CD4-positive, alpha-beta T cell (primary cell): ENCODE data around the gene LMAN2. TPM values are rescaled to one million over a fixed set of nuclear protein-coding genes. Genes with fewer than 3 reads are reported as not detected.

Experiments
- ATAC-seq: fragments of 200-7000 bp; cut with Tn5 transposase; one replicate; pipeline ENCODE4 v1.10.0; 2022; ENCODE audit warnings: mild to moderate bottlenecking; ENCODE audit not compliant: poor library complexity
- CTCF ChIA-PET: fragments of 350-600 bp; sonication (Branson Sonifier 250); formaldehyde crosslinking; loops from one replicate; lab custom pipeline; 2021; ENCODE audit warnings: antibody characterized with exemption, inconsistent platforms; lab: Charles Lee
- POLR2A ChIA-PET: fragments of 350-600 bp; sonication (Branson Sonifier 250); formaldehyde crosslinking; loops from one replicate; lab custom pipeline; 2021; ENCODE audit warnings: antibody characterized with exemption, inconsistent platforms; lab: Charles Lee
- DNase-seq, 14 experiments: peaks; one replicate each; pipeline ENCODE4 v3.0.0-alpha.2; 2013 to 2020; ENCODE audit warnings: mixed read lengths in 2 of 14
- H3K27ac ChIP-seq, 2 donors: one replicate each; pipeline versions ENCODE4 v1.5.1 to v1.7.0; 2013; ENCODE audit warnings: low read length in 2 of 2, low read depth in 1 of 2, mild to moderate bottlenecking in 1 of 2
- H3K27me3 ChIP-seq, 2 experiments: 1 replicate in 1 of 2; 2 replicates in 1 of 2; pipeline versions ENCODE4 v1.6.1 to v1.7.0; 2013; ENCODE audit warnings: low read length in 2 of 2, control low read depth in 1 of 2, mild to moderate bottlenecking in 1 of 2, moderate library complexity in 1 of 2; ENCODE audit not compliant: insufficient read depth in 2 of 2, control insufficient read depth in 1 of 2
- H3K36me3 ChIP-seq: one replicate; pipeline ENCODE4 v1.6.1; 2013; ENCODE audit warnings: low read length, control low read depth; ENCODE audit not compliant: insufficient read depth
- H3K4me1 ChIP-seq: one replicate; pipeline ENCODE4 v1.6.1; 2013; ENCODE audit warnings: low read length, control low read depth; ENCODE audit not compliant: insufficient read depth
- H3K4me3 ChIP-seq: one replicate; pipeline ENCODE4 v1.5.1; 2013; ENCODE audit warnings: mild to moderate bottlenecking, low read length, moderate library complexity
- H3K9me3 ChIP-seq, 2 experiments: 1 replicate in 1 of 2; 2 replicates in 1 of 2; pipeline versions ENCODE4 v1.6.1 to v1.7.0; 2013; ENCODE audit warnings: low read length in 2 of 2, mild to moderate bottlenecking in 2 of 2, control low read depth in 1 of 2, moderate library complexity in 1 of 2; ENCODE audit not compliant: control insufficient read depth in 1 of 2, insufficient read depth in 1 of 2
- H3K27ac Mint-ChIP-seq: one replicate; pipeline ENCODE4 v1.8.0; 2020; ENCODE audit warnings: mixed read lengths
- H3K27me3 Mint-ChIP-seq: one replicate; pipeline ENCODE4 v1.8.0; 2021; ENCODE audit warnings: mixed read lengths
- H3K36me3 Mint-ChIP-seq: one replicate; pipeline ENCODE4 v1.8.0; 2021; ENCODE audit warnings: low read depth, mixed read lengths
- H3K4me1 Mint-ChIP-seq: one replicate; pipeline ENCODE4 v1.8.0; 2021; ENCODE audit warnings: low read depth, mixed read lengths
- H3K4me3 Mint-ChIP-seq: one replicate; pipeline ENCODE4 v1.8.0; 2020; ENCODE audit warnings: mild to moderate bottlenecking, mixed read lengths
- H3K9me3 Mint-ChIP-seq: one replicate; pipeline ENCODE4 v1.8.0; 2020; ENCODE audit warnings: mixed read lengths
- intact Hi-C, 2 experiments: fragments of 100-400 bp; cut with DNase I in 1 of 2; cut with micrococcal nuclease in 1 of 2; formaldehyde crosslinking; loops; one replicate each; pipeline versions ENCODE4 v1.15.1 to v1.9.0; 2023 to 2025; cut with DNase I, micrococcal nuclease
- total RNA-seq, 174 experiments: library from RNA in 2 of 174; stranded (reverse) in 2 of 174; gene quantifications; one replicate each; pipeline ENCODE4 v1.2.3 and lab custom pipeline; 2021 to 2026
- TF ChIP-seq, protein P1 (sequence below): fragments of 200-600 bp; IDR thresholded peaks from one replicate; pipeline ENCODE4 v1.8.0; 2022; ENCODE audit warnings: antibody characterized with exemption, mild to moderate bottlenecking

Gene LMAN2
- total RNA-seq, 2 experiments from 2014 or later = 54.5 to 55.6 TPM

DNA sequence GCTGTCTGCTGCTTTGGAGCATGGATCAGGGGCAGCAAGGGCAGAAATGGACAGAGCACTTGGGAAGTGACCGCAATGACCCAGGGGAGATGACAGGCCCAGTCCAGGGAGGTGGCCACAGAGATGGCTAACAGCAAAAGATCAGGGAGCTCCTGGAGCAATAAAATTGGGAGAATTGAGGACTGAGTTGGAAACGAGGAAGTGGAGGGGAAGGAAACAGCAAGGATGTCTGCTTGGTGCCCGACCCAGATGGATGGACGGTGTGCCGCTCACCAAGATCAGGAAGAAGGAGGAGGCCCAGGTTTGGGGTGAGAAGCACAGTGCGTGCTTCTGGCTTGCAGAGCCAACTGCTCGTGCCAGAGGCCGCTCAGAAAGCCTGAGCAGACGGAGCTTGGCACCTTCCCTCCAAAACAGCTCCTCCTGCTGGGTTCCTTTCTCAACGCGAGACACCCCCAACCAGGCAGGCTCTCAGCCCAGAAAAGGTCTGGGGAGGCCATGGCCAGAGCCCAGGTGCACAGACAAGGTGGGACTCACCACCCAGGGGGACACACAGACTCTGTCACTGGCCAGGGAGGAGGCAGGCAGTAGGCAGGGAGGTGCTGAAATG, 31.1 kb upstream of the LMAN2 start:
- Histone ChIP-seq H3K4me3 (no peak overlapping the region), H3K27me3 (no peaks in the 10 kb centered on the region), H3K9me3 (no peaks in the 10 kb centered on the region), H3K27ac (no peak overlapping the region), H3K36me3 (no peaks in the 10 kb centered on the region), H3K4me1 (peaks cover 78% of the 10 kb centered on the region)
- ATAC-seq = peak; percentile 87
- DNase-seq = peak in 5 of 14 experiments; percentile 41 to 69 (median 67)
- intact Hi-C loops = loop anchor here (1.0 kb wide), 1 partner anchor 64 kb away; no protein-coding TSS in a partner anchor
- H3K27ac Mint-ChIP-seq = peak overlapping the region; percentile 14
- POLR2A ChIA-PET = interaction anchor here (0.6 to 2.1 kb wide), 8 partner anchors 10 to 243 kb away, joined by 3 to 15 read pairs (median 4); partner anchors contain the start of genes GRK6 and RGS14
- H3K36me3 Mint-ChIP-seq = no peaks in the 10 kb centered on the region
- peaks cover 27% of the 10 kb centered on the region for H3K4me1 Mint-ChIP-seq
- TF ChIP-seq, protein P1, sequence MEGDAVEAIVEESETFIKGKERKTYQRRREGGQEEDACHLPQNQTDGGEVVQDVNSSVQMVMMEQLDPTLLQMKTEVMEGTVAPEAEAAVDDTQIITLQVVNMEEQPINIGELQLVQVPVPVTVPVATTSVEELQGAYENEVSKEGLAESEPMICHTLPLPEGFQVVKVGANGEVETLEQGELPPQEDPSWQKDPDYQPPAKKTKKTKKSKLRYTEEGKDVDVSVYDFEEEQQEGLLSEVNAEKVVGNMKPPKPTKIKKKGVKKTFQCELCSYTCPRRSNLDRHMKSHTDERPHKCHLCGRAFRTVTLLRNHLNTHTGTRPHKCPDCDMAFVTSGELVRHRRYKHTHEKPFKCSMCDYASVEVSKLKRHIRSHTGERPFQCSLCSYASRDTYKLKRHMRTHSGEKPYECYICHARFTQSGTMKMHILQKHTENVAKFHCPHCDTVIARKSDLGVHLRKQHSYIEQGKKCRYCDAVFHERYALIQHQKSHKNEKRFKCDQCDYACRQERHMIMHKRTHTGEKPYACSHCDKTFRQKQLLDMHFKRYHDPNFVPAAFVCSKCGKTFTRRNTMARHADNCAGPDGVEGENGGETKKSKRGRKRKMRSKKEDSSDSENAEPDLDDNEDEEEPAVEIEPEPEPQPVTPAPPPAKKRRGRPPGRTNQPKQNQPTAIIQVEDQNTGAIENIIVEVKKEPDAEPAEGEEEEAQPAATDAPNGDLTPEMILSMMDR = no peak
- no peaks in the 10 kb centered on the region for H3K27me3 Mint-ChIP-seq
- CTCF ChIA-PET = interaction anchor here (0.9 to 2.5 kb wide), 9 partner anchors 8 to 269 kb away, joined by 3 to 8 read pairs (median 4); no protein-coding TSS in a partner anchor
- H3K4me3 Mint-ChIP-seq = no peak overlapping the region
- H3K9me3 Mint-ChIP-seq = no peaks in the 10 kb centered on the region

GRCh38 chr5:177380805-177381126, 29.3 kb upstream of the LMAN2 start:
- Histone ChIP-seq H3K4me3 (no peak overlapping the region), H3K27ac (no peak overlapping the region), H3K4me1 (peaks cover 77% of the 10 kb centered on the region), H3K27me3 (no peaks in the 10 kb centered on the region), H3K9me3 (no peaks in the 10 kb centered on the region), H3K36me3 (no peaks in the 10 kb centered on the region)
- intact Hi-C loops = no loop called here
- Mint-ChIP-seq H3K9me3 (no peaks in the 10 kb centered on the region), H3K27me3 (no peaks in the 10 kb centered on the region), H3K4me1 (peaks cover 31% of the 10 kb centered on the region), H3K4me3 (no peak overlapping the region), H3K27ac (no peak overlapping the region), H3K36me3 (no peaks in the 10 kb centered on the region)
- ATAC-seq (no peak), DNase-seq (no peak)
- POLR2A ChIA-PET = no interaction called here
- TF ChIP-seq, protein P1 = no peak
- CTCF ChIA-PET = interaction anchor here (2.5 kb wide), 1 partner anchor 10 kb away, joined by 8 read pairs; no protein-coding TSS in a partner anchor

DNA sequence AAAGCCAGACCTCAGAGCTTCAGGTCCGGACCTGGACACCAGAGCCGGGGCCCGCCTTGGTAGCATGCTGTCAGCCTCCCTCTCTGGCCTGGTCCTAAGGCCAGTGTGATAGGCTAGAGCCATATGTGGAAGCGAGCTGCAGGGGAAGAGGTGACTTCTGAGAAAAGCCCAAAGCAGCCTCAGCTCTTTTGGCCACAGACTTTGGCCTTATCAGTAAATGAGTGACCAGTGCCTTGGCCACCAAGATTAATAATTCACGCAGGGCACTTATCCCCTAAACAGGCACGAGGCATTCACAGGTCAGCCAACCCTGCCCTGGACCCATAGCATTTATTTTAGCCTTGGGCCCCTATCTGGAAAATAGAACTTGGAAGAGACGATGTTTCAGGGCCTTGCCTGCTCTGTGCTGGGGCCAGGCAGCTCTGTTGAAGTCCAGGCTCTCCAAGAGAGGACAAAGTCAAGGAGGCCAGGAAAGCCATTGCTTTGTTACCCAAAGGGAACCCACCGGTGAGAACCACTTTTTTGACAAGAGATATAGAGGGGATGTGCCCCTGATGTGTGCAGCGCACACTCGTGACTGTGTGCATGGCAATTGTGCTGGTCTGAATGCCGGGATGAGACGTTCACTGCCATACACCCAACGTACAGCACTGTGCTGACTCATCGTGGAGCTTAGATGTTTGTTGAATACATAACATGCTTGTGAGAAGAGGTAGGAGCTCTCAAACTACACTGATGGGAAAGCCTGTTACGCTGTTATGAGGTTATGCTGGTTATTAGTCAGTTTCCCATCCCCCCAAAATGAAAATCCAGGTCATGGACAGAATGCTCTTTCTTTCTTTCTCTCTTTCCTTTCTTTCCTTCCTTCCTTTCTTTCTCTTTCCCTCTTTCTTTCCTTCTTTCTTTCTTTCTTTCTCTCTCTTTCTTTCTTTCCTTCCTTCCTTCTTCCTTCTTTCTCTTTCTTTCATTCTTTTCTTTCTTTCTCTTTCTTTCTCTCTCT, 27.7 kb upstream of the LMAN2 start:
- no peak overlapping the region for H3K4me3 ChIP-seq
- H3K4me3 Mint-ChIP-seq = no peak overlapping the region

More for the DNA sequence above, 27.7 kb upstream of the LMAN2 start:
- Mint-ChIP-seq H3K9me3 (no peaks in the 10 kb centered on the region), H3K27ac (peak overlapping the region; percentile 2), H3K27me3 (no peaks in the 10 kb centered on the region), H3K4me1 (peaks cover 45% of the 10 kb centered on the region), H3K36me3 (peaks cover 4% of the 10 kb centered on the region)
- Histone ChIP-seq H3K9me3 (no peaks in the 10 kb centered on the region), H3K27me3 (no peaks in the 10 kb centered on the region), H3K27ac (no peak overlapping the region), H3K36me3 (peaks cover 4% of the 10 kb centered on the region), H3K4me1 (peaks cover 81% of the 10 kb centered on the region)
- POLR2A ChIA-PET = interaction anchor here (0.6 to 1.3 kb wide), 4 partner anchors 11 to 47 kb away, joined by 3 to 5 read pairs (median 3); no protein-coding TSS in a partner anchor
- CTCF ChIA-PET = interaction anchor here (1.2 to 2.4 kb wide), 5 partner anchors 9 to 76 kb away, joined by 3 to 10 read pairs (median 3); no protein-coding TSS in a partner anchor
- peak in 3 of 14 experiments; percentile 43 to 57 (median 51) for DNase-seq
- intact Hi-C loops = no loop called here
- peak; percentile 64 for ATAC-seq
- TF ChIP-seq, protein P1 = no peak
